ENCODE results near the gene ACTMAP.

DNA sequence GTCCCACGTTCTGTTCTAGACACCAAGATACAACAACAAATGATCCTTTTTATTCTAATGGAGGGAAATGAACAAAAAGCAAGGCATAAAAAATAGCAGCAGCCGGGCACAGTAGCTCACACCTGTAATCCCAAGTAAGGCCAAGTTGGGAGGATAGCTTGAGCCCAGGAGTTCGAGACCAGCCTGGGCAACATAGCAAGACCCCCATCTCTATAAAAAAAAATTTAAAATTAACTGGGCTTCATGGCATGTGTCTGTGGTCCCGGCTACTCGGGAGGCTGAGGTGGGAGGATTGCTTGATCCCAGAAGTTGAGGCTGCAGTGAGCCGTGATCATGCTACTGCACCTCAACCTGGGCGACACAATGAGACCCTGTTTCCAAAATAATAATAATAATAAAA, 26.1 kb upstream of the ACTMAP start:
- TF ChIP-seq, protein P1, sequence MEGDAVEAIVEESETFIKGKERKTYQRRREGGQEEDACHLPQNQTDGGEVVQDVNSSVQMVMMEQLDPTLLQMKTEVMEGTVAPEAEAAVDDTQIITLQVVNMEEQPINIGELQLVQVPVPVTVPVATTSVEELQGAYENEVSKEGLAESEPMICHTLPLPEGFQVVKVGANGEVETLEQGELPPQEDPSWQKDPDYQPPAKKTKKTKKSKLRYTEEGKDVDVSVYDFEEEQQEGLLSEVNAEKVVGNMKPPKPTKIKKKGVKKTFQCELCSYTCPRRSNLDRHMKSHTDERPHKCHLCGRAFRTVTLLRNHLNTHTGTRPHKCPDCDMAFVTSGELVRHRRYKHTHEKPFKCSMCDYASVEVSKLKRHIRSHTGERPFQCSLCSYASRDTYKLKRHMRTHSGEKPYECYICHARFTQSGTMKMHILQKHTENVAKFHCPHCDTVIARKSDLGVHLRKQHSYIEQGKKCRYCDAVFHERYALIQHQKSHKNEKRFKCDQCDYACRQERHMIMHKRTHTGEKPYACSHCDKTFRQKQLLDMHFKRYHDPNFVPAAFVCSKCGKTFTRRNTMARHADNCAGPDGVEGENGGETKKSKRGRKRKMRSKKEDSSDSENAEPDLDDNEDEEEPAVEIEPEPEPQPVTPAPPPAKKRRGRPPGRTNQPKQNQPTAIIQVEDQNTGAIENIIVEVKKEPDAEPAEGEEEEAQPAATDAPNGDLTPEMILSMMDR (IDR thresholded peaks at IDR 0.05; ENCODE audit: insufficient read depth, low read depth, low read length): no peak
- no peak for TF ChIP-seq EZH2 (IDR thresholded peaks at IDR 0.05; ENCODE audit: insufficient read depth, low read length)

Data from astrocyte (in vitro differentiated cells and primary cell).